Breast epithelium (tissue), 3 donors: Measurements from ENCODE around the gene ACSF2.

Source experiments
- CTCF ChIP-seq, 3 donors: fragments of 450-650 bp; IDR thresholded peaks; one replicate each; pipeline ENCODE4 v1.5.1; 2016 to 2017; ENCODE audit warnings: antibody characterized with exemption in 3 of 3, mild to moderate bottlenecking in 3 of 3, moderate library complexity in 3 of 3
- POLR2A ChIP-seq: fragments of 450-650 bp; IDR thresholded peaks from one replicate; pipeline ENCODE4 v1.6.1; 2016; ENCODE audit warnings: antibody characterized with exemption, mild to moderate bottlenecking, moderate library complexity

- TF ChIP-seq POLR2A (no peak), CTCF (IDR thresholded peaks at IDR 0.05) (no peak)
Measured at GRCh38 chr17:50465635-50466034, 39.6 kb downstream of the ACSF2 start.
